ENCODE data around the gene HAL.
"Not testable (repeated sequence)": the region's sequence is repeated elsewhere in the genome, so short reads cannot be mapped to it uniquely, and the experiment has no call there.

Gene HAL

GRCh38 chr12:95978351-95978750 is 17.8 kb downstream of the HAL start:
- no peak overlapping the region for H3K27ac Mint-ChIP-seq
- CTCF ChIA-PET: no interaction called here
- DNase-seq: no peak
- no peaks in the 10 kb centered on the region for H3K27me3 Mint-ChIP-seq
- H3K36me3 Mint-ChIP-seq: no peaks in the 10 kb centered on the region
- H3K4me3 Mint-ChIP-seq: no peak overlapping the region
- H3K4me1 Mint-ChIP-seq: no peaks in the 10 kb centered on the region
- H3K9me3 Mint-ChIP-seq: no peaks in the 10 kb centered on the region

- CTCF ChIA-PET: no interaction called here
- no peaks in the 10 kb centered on the region for H3K9me3 Mint-ChIP-seq
Measured at GRCh38 chr12:95977764-95978305, 18.3 kb downstream of the HAL start.

GRCh38 chr12:95976416-95976832 is 19.7 kb downstream of the HAL start:
- Mint-ChIP-seq H3K36me3 (no peaks in the 10 kb centered on the region), H3K4me1 (no peaks in the 10 kb centered on the region), H3K27me3 (no peaks in the 10 kb centered on the region), H3K9me3 (no peaks in the 10 kb centered on the region), H3K27ac (no peak overlapping the region), H3K4me3 (no peak overlapping the region)
- no peak for DNase-seq
- CTCF ChIA-PET: no interaction called here

More at GRCh38 chr12:95977764-95978305, 18.3 kb downstream of the HAL start:
- no peaks in the 10 kb centered on the region for H3K36me3 Mint-ChIP-seq
- H3K4me1 Mint-ChIP-seq: no peaks in the 10 kb centered on the region
- no peak overlapping the region for H3K27ac Mint-ChIP-seq
- DNase-seq: no peak
- no peak overlapping the region for H3K4me3 Mint-ChIP-seq
- H3K27me3 Mint-ChIP-seq: no peaks in the 10 kb centered on the region

- CTCF ChIA-PET: no interaction called here
- Mint-ChIP-seq H3K27ac (no peak overlapping the region), H3K4me3 (no peak overlapping the region), H3K36me3 (no peaks in the 10 kb centered on the region), H3K27me3 (no peaks in the 10 kb centered on the region), H3K4me1 (no peaks in the 10 kb centered on the region), H3K9me3 (no peaks in the 10 kb centered on the region)
- no peak for DNase-seq
Measured at GRCh38 chr12:95975491-95975890, 20.7 kb downstream of the HAL start.

GRCh38 chr12:95974358-95974757 is 21.8 kb downstream of the HAL start:
- no peak for DNase-seq
- CTCF ChIA-PET: interaction anchor here (0.9 kb wide), 1 partner anchor 24 kb away, joined by 3 read pairs; no protein-coding TSS in a partner anchor
- Mint-ChIP-seq H3K4me1 (no peaks in the 10 kb centered on the region), H3K27me3 (no peaks in the 10 kb centered on the region), H3K4me3 (no peak overlapping the region), H3K27ac (no peak overlapping the region), H3K36me3 (no peaks in the 10 kb centered on the region), H3K9me3 (no peaks in the 10 kb centered on the region)

GRCh38 chr12:95972832-95973456 is 23.2 kb downstream of the HAL start:
- H3K4me3 Mint-ChIP-seq: no peak overlapping the region
- CTCF ChIA-PET: interaction anchor here (1.8 kb wide), 1 partner anchor 26 kb away, joined by 5 read pairs; no protein-coding TSS in a partner anchor
- H3K27me3 Mint-ChIP-seq: no peaks in the 10 kb centered on the region
- H3K36me3 Mint-ChIP-seq: no peaks in the 10 kb centered on the region
- H3K27ac Mint-ChIP-seq: no peak overlapping the region
- DNase-seq: no peak
- H3K9me3 Mint-ChIP-seq: no peaks in the 10 kb centered on the region
- no peaks in the 10 kb centered on the region for H3K4me1 Mint-ChIP-seq

- Mint-ChIP-seq H3K9me3 (no peaks in the 10 kb centered on the region), H3K4me3 (no peak overlapping the region), H3K4me1 (no peaks in the 10 kb centered on the region), H3K36me3 (no peaks in the 10 kb centered on the region), H3K27me3 (no peaks in the 10 kb centered on the region), H3K27ac (no peak overlapping the region)
- no peak for DNase-seq
- CTCF ChIA-PET: no interaction called here
Measured at GRCh38 chr12:95970905-95971304, 25.2 kb downstream of the HAL start.

- H3K4me1 Mint-ChIP-seq, CTCF ChIA-PET, H3K9me3 Mint-ChIP-seq, H3K27me3 Mint-ChIP-seq, H3K4me3 Mint-ChIP-seq, DNase-seq, H3K27ac Mint-ChIP-seq, H3K36me3 Mint-ChIP-seq: not testable (repeated sequence)
Measured at GRCh38 chr12:95969116-95969515, 27.0 kb downstream of the HAL start.

- Mint-ChIP-seq H3K36me3 (no peaks in the 10 kb centered on the region), H3K27ac (no peak overlapping the region), H3K27me3 (peaks cover under 1% of the 10 kb centered on the region), H3K9me3 (no peaks in the 10 kb centered on the region), H3K4me1 (no peaks in the 10 kb centered on the region), H3K4me3 (no peak overlapping the region)
- CTCF ChIA-PET: no interaction called here
- DNase-seq: no peak
Measured at GRCh38 chr12:95967301-95967700, 28.8 kb downstream of the HAL start.

- H3K9me3 Mint-ChIP-seq: no peaks in the 10 kb centered on the region
- no peak for DNase-seq
- no peaks in the 10 kb centered on the region for H3K4me1 Mint-ChIP-seq
- peaks cover 3% of the 10 kb centered on the region for H3K27me3 Mint-ChIP-seq
- CTCF ChIA-PET: no interaction called here
- no peaks in the 10 kb centered on the region for H3K36me3 Mint-ChIP-seq
- no peak overlapping the region for H3K4me3 Mint-ChIP-seq
- H3K27ac Mint-ChIP-seq: no peak overlapping the region
Measured at GRCh38 chr12:95966287-95966870, 29.8 kb downstream of the HAL start.

GRCh38 chr12:95963096-95963495 is 33.0 kb downstream of the HAL start:
- H3K36me3 Mint-ChIP-seq: no peaks in the 10 kb centered on the region
- CTCF ChIA-PET: interaction anchor here (0.7 to 1.1 kb wide), 2 partner anchors 44 to 46 kb away, joined by 3 to 4 read pairs; no protein-coding TSS in a partner anchor
- no peak for DNase-seq
- H3K4me3 Mint-ChIP-seq: no peak overlapping the region
- H3K9me3 Mint-ChIP-seq: no peaks in the 10 kb centered on the region
- no peak overlapping the region for H3K27ac Mint-ChIP-seq
- no peaks in the 10 kb centered on the region for H3K4me1 Mint-ChIP-seq
- peaks cover 8% of the 10 kb centered on the region for H3K27me3 Mint-ChIP-seq

- H3K4me3 Mint-ChIP-seq: no peak overlapping the region
- no peaks in the 10 kb centered on the region for H3K36me3 Mint-ChIP-seq
- no peak overlapping the region for H3K27ac Mint-ChIP-seq
- H3K4me1 Mint-ChIP-seq: no peaks in the 10 kb centered on the region
- no peaks in the 10 kb centered on the region for H3K9me3 Mint-ChIP-seq
- DNase-seq: no peak
- CTCF ChIA-PET: interaction anchor here (0.7 to 1.5 kb wide), 3 partner anchors 37 to 44 kb away, joined by 3 to 5 read pairs (median 4); no protein-coding TSS in a partner anchor
- H3K27me3 Mint-ChIP-seq: peaks cover 8% of the 10 kb centered on the region
Measured at GRCh38 chr12:95962222-95962621, 33.9 kb downstream of the HAL start.

GRCh38 chr12:95960241-95960640 is 35.9 kb downstream of the HAL start:
- Mint-ChIP-seq H3K36me3 (no peaks in the 10 kb centered on the region), H3K4me1 (no peaks in the 10 kb centered on the region), H3K9me3 (no peaks in the 10 kb centered on the region), H3K27ac (no peak overlapping the region), H3K27me3 (peaks cover 11% of the 10 kb centered on the region), H3K4me3 (no peak overlapping the region)
- CTCF ChIA-PET: interaction anchor here (2.2 to 2.6 kb wide), 2 partner anchors 19 to 42 kb away, joined by 7 to 12 read pairs; partner anchors contain the start of gene CCDC38
- DNase-seq: no peak

- Mint-ChIP-seq H3K4me3 (no peak overlapping the region), H3K4me1 (no peaks in the 10 kb centered on the region), H3K9me3 (no peaks in the 10 kb centered on the region), H3K36me3 (no peaks in the 10 kb centered on the region), H3K27ac (no peak overlapping the region), H3K27me3 (peaks cover 11% of the 10 kb centered on the region)
- DNase-seq: no peak
- CTCF ChIA-PET: interaction anchor here (0.6 to 2.6 kb wide), 7 partner anchors 18 to 311 kb away, joined by 3 to 12 read pairs (median 5); partner anchors contain the start of gene CCDC38
Measured at GRCh38 chr12:95959107-95959506, 37.0 kb downstream of the HAL start.

All from activated naive CD4-positive, alpha-beta T cell treated with anti-CD3 and anti-CD28 coated beads, Interleukin-2, amount 10 ng/mL, durations not matched to agents 7 days and 5 days (primary cell).